HK-2 (cell line): ENCODE data around the gene TDRD10.

Experiments
- DNase-seq: peaks from one replicate; pipeline ENCODE4 v3.0.0-alpha.2; 2018; ENCODE audit not compliant: unreplicated experiment

TDRD10 gene

GRCh38 chr1:154502066-154502743, at the start of gene TDRD10, which contains the start of gene SHE:
Gene TDRD10, plus strand, starts transcription at chr1:154502219. Its CDS starts 4,685 bp downstream, at chr1:154506904.
Gene SHE, minus strand, starts transcription at chr1:154502412. Its CDS starts 386 bp downstream, at chr1:154502026.
- peak; percentile 39 for DNase-seq

GRCh38 chr1:154453161-154453560, 48.9 kb upstream of the TDRD10 start:
- no peak for DNase-seq

GRCh38 chr1:154453574-154454352, 48.3 kb upstream of the TDRD10 start:
- DNase-seq = no peak

- DNase-seq = no peak
Measured at GRCh38 chr1:154454386-154455120, 47.5 kb upstream of the TDRD10 start.

- no peak for DNase-seq
Measured at GRCh38 chr1:154456631-154457030, 45.4 kb upstream of the TDRD10 start.

GRCh38 chr1:154459080-154459479, 42.9 kb upstream of the TDRD10 start:
- no peak for DNase-seq

GRCh38 chr1:154460695-154461260, 41.2 kb upstream of the TDRD10 start:
- DNase-seq = no peak

GRCh38 chr1:154463512-154463990, 38.5 kb upstream of the TDRD10 start:
- no peak for DNase-seq

- no peak for DNase-seq
Measured at GRCh38 chr1:154465621-154466195, 36.3 kb upstream of the TDRD10 start.

GRCh38 chr1:154466206-154466605, 35.8 kb upstream of the TDRD10 start:
- no peak for DNase-seq

- no peak for DNase-seq
Measured at GRCh38 chr1:154466921-154467417, 35.0 kb upstream of the TDRD10 start.

GRCh38 chr1:154467434-154468102, 34.5 kb upstream of the TDRD10 start:
- no peak for DNase-seq

- DNase-seq = no peak
Measured at GRCh38 chr1:154468535-154469250, 33.3 kb upstream of the TDRD10 start.

GRCh38 chr1:154469844-154470560, 32.0 kb upstream of the TDRD10 start:
- DNase-seq = no peak

GRCh38 chr1:154471304-154471703, 30.7 kb upstream of the TDRD10 start:
- no peak for DNase-seq

GRCh38 chr1:154474802-154475201, 27.2 kb upstream of the TDRD10 start:
- DNase-seq = peak; percentile 49

- DNase-seq = no peak
Measured at GRCh38 chr1:154476791-154477190, 25.2 kb upstream of the TDRD10 start.

GRCh38 chr1:154478013-154478412, 24.0 kb upstream of the TDRD10 start:
- DNase-seq = no peak

GRCh38 chr1:154478639-154479038, 23.4 kb upstream of the TDRD10 start:
- no peak for DNase-seq
